Measurements from ENCODE around the gene TM4SF5.

Gene TM4SF5

DNA sequence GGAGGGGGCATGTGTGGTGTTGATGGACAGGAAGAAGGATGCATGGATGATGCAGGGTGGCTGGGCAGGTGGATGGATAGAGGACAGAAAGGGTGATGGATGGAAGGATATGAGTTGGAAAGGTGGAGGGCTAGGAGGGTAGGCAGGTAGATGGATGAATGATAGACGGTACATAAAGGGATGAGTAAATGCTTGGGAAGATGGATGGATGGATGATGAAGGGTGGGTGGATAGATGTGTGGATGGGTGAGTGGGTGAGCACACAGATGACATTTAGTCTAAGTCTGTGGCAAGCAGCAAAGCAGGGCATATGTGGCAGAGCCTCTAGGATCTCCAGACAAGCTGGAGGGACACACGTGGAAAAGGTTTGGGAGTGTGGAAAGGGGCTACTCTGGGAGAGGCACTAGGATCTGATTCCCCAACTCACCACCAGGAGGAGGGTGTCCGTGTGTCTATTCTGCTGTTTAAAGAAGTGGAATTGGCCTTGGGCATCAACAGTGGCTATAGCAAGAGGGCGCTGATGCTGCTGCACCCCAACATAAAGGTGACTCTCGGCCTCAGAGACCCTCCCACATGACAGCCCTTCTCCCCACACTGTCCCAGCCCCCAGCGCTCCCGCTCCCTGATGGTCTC is 43.5 kb downstream of the TM4SF5 start:
- TF ChIP-seq ZNF274 (IDR thresholded peaks at IDR 0.05; ENCODE audit: low read depth, low read length): no peak
- no peak overlapping the region for H3K4me3 ChIP-seq (ENCODE audit: low read length)

DNA sequence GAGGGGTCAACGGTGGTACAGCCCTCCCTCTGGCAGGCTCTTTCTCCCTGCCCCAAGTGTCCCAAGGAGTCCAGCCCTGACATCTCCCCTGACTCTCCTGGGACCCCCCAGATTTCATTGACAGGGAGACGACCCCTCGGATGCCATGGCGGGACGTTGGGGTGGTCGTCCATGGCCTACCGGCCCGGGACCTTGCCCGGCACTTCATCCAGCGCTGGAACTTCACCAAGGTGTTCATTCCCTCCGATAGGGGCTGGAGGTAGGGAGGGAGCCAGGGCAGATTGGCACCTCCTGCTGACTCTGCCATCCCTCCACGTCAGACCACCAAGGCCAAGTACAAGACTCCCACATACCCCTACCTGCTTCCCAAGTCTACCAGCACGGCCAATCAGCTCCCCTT is 45.1 kb downstream of the TM4SF5 start:
- no peak overlapping the region for H3K4me3 ChIP-seq (ENCODE audit: low read length)
- no peak for TF ChIP-seq ZNF274 (IDR thresholded peaks at IDR 0.05; ENCODE audit: low read depth, low read length)

GRCh38 chr17:4818276-4818675 is 46.6 kb downstream of the TM4SF5 start:
- TF ChIP-seq ZNF274 (IDR thresholded peaks at IDR 0.05; ENCODE audit: low read depth, low read length): no peak

GRCh38 chr17:4822835-4823234 is 51.1 kb downstream of the TM4SF5 start:
- TF ChIP-seq ZNF274 (IDR thresholded peaks at IDR 0.05; ENCODE audit: low read depth, low read length): no peak
- no peak overlapping the region for H3K4me3 ChIP-seq (ENCODE audit: low read length)

More at GRCh38 chr17:4818276-4818675, 46.6 kb downstream of the TM4SF5 start:
- H3K4me3 ChIP-seq (ENCODE audit: low read length): no peak overlapping the region

DNA sequence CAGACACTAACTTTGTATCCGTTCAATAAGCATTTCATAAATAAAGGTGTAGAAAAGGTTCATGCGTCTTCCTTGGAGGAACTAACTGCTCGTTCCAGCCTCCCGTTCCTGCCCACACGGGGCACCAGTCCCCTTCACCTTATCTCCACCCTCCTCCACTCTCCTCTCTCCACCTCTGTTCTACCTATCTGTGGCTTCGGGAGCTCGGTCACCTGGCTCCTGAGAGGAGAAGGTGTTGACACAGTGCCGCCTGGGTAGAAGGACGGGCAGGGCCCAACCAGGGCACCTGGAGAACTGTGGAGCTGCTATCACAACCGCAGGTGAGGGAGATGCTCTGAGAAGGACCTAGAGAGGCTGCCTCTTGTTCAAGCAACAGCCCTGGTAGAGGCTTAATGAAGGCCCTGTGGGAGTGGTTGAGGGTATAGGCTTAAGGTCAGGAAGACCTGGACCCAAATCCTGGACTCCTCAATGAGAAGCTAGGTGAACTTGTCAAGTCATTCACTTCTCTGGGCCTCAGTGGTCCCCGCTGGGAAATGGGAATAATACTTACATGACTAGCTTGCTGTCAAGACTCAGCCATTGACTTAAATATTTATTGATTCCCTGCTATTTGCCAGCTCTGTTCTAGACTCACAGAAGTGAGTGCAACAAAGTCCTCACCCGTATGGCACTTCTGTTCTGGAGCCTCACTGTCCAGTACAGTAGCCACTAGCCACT is 51.8 kb downstream of the TM4SF5 start:
- no peak overlapping the region for H3K4me3 ChIP-seq (ENCODE audit: low read length)
- no peak for TF ChIP-seq ZNF274 (IDR thresholded peaks at IDR 0.05; ENCODE audit: low read depth, low read length)

DNA sequence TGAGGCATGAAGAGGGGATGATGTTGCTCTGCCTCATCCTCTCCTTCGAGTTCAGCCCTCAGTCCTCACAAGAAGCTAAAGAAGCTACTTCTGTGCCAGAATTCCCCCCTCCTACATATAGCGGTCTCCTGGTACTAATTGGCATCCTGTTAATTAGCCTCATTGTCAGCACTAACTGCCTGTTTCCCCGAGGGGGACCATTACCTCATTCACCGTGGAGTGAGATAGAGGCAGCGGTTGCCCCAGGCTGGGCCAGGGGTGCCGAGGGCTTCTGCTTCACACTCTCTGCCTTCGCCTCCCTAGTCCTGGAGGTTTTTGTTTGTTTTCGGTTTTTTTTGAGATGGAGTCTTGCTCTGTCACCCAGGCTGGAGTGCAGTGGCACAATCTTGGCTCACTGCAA is 55.7 kb downstream of the TM4SF5 start:
- no peak for TF ChIP-seq ZNF274 (IDR thresholded peaks at IDR 0.05; ENCODE audit: low read depth, low read length)
- no peak overlapping the region for H3K4me3 ChIP-seq (ENCODE audit: low read length)

- peak overlapping the region; percentile 71 for H3K4me3 ChIP-seq (ENCODE audit: low read length)
Observed at GRCh38 chr17:4832829-4833177, 61.1 kb downstream of the TM4SF5 start.

Data from GM08714 (cell line).